ENCODE data around the gene SERPINA12.

DNA sequence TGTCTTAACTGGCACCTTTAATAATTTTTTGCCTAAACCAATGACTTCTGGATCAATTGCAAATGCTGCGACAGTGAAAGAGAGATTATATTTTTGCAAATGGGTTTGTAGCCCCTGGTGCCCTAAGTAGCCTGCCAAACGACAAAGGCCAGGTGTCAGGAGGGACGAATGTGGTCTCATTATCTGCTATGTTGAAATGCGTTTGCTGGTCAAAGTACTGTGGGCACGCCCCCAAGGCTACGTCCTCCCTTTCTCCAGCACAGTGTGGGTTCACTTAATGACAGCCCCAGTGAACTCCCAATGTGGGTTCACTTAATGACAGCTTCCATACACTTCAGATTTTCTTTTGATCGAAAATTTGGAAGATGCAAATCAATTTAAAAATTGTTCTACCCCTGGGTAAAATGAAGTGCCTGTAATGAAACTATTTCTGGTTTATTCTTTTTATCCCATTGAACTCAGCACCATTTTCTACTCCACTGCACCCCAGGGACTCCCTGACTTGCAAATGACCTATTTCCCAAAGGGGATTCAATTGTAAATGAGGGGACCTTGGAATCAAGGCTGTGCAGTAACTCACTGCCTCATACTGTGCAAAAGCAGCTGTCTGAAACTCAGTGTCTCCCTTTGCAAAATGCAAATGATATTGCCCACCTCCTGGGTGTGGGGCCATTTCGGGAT, 58.0 kb downstream of the SERPINA12 start:
- TF ChIP-seq, protein P1, sequence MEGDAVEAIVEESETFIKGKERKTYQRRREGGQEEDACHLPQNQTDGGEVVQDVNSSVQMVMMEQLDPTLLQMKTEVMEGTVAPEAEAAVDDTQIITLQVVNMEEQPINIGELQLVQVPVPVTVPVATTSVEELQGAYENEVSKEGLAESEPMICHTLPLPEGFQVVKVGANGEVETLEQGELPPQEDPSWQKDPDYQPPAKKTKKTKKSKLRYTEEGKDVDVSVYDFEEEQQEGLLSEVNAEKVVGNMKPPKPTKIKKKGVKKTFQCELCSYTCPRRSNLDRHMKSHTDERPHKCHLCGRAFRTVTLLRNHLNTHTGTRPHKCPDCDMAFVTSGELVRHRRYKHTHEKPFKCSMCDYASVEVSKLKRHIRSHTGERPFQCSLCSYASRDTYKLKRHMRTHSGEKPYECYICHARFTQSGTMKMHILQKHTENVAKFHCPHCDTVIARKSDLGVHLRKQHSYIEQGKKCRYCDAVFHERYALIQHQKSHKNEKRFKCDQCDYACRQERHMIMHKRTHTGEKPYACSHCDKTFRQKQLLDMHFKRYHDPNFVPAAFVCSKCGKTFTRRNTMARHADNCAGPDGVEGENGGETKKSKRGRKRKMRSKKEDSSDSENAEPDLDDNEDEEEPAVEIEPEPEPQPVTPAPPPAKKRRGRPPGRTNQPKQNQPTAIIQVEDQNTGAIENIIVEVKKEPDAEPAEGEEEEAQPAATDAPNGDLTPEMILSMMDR (IDR thresholded peaks at IDR 0.05), result no peak
- no peak for TF ChIP-seq POLR2A (IDR thresholded peaks at IDR 0.05)

All from stomach (tissue), 4 donors.